ENCODE data around the gene PRKRA.
"Not testable (repeated sequence)": the region's sequence is repeated elsewhere in the genome, so short reads cannot be mapped to it uniquely, and the experiment has no call there.

The PRKRA gene

GRCh38 chr2:178450774-178451525 is at the start of gene PRKRA, which contains the start of gene PJVK:
Gene PRKRA, minus strand, starts transcription at chr2:178451175. Its CDS starts 145 bp downstream, at chr2:178451030.
Gene PJVK, plus strand, starts transcription at chr2:178451378. Its CDS starts 2,032 bp downstream, at chr2:178453410.
- peak; percentile 54 for FAIRE-seq

- no peak for FAIRE-seq
Observed at GRCh38 chr2:178499640-178500039, 48.7 kb upstream of the PRKRA start.

GRCh38 chr2:178498137-178498536 is 47.2 kb upstream of the PRKRA start:
- FAIRE-seq: no peak

- FAIRE-seq: no peak
Observed at GRCh38 chr2:178496049-178496448, 45.1 kb upstream of the PRKRA start.

GRCh38 chr2:178491612-178492011 is 40.6 kb upstream of the PRKRA start:
- no peak for FAIRE-seq

GRCh38 chr2:178485356-178485755 is 34.4 kb upstream of the PRKRA start:
- FAIRE-seq: no peak

GRCh38 chr2:178484245-178485041 is 33.5 kb upstream of the PRKRA start:
- FAIRE-seq: no peak

GRCh38 chr2:178482437-178482836 is 31.5 kb upstream of the PRKRA start:
- no peak for FAIRE-seq

GRCh38 chr2:178480227-178481181 is 29.5 kb upstream of the PRKRA start, which contains the start of gene PLEKHA3:
Gene PLEKHA3, plus strand, starts transcription at chr2:178480457. Its CDS starts 413 bp downstream, at chr2:178480870.
- FAIRE-seq: no peak

- FAIRE-seq: no peak
Observed at GRCh38 chr2:178479758-178480226, 28.8 kb upstream of the PRKRA start.

GRCh38 chr2:178479275-178479616 is 28.3 kb upstream of the PRKRA start:
- FAIRE-seq: no peak

GRCh38 chr2:178478439-178479274 is 27.7 kb upstream of the PRKRA start, which contains the start of gene FKBP7:
Gene FKBP7, minus strand, starts transcription at chr2:178478600. Its CDS starts 101 bp downstream, at chr2:178478499.
- no peak for FAIRE-seq

- no peak for FAIRE-seq
Observed at GRCh38 chr2:178478130-178478438, 27.1 kb upstream of the PRKRA start.

GRCh38 chr2:178477443-178478129 is 26.6 kb upstream of the PRKRA start:
- FAIRE-seq: no peak

- no peak for FAIRE-seq
Observed at GRCh38 chr2:178476477-178476876, 25.5 kb upstream of the PRKRA start.

GRCh38 chr2:178474560-178474959 is 23.6 kb upstream of the PRKRA start:
- FAIRE-seq: no peak

- no peak for FAIRE-seq
Observed at GRCh38 chr2:178473931-178474330, 23.0 kb upstream of the PRKRA start.

- FAIRE-seq: no peak
Observed at GRCh38 chr2:178473373-178473772, 22.4 kb upstream of the PRKRA start.

GRCh38 chr2:178471313-178471712 is 20.3 kb upstream of the PRKRA start:
- FAIRE-seq: not testable (repeated sequence)

- FAIRE-seq: no peak
Observed at GRCh38 chr2:178469219-178469849, 18.4 kb upstream of the PRKRA start.

Measured in endometrium (tissue), 2 donors.